HG02610 (cell line): ENCODE results near the gene ZBTB4.

Source experiments
- ATAC-seq: cut with Tn5 transposase; IDR thresholded peaks from one replicate; pipeline ENCODE4 v1.9.1; 2021; ENCODE audit warnings: mild to moderate bottlenecking, moderate library complexity; ENCODE audit not compliant: unreplicated experiment

ZBTB4 gene

GRCh38 chr17:7423679-7424078, 55.8 kb downstream of the ZBTB4 start:
- no peak for ATAC-seq

DNA sequence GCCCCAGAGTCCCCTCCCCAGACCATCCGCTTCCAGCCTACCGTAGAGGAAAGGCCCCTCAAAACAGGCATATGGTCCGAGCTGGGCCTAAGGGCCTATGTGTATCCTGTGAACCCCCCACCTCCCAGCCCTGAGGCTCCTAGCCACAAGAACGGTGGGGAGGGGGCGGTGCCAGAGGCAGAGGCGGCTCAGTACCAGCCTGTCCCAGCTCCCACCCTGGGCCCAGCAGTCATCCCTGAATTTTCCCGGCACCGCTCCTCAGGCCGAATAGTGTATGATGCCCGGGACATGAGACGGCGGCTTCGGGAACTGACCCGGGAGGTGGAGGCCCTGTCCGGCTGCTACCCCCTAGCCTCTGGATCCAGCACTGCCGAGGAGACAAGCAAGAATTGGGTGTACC, 58.2 kb downstream of the ZBTB4 start:
- ATAC-seq = no peak

- no peak for ATAC-seq
Observed at GRCh38 chr17:7419819-7420610, 59.4 kb downstream of the ZBTB4 start, which contains the start of gene SPEM1. Gene SPEM1, plus strand, starts transcription at chr17:7420324. Its CDS starts 61 bp downstream, at chr17:7420385.

- no peak for ATAC-seq
Observed at GRCh38 chr17:7418472-7419152, 60.8 kb downstream of the ZBTB4 start.

DNA sequence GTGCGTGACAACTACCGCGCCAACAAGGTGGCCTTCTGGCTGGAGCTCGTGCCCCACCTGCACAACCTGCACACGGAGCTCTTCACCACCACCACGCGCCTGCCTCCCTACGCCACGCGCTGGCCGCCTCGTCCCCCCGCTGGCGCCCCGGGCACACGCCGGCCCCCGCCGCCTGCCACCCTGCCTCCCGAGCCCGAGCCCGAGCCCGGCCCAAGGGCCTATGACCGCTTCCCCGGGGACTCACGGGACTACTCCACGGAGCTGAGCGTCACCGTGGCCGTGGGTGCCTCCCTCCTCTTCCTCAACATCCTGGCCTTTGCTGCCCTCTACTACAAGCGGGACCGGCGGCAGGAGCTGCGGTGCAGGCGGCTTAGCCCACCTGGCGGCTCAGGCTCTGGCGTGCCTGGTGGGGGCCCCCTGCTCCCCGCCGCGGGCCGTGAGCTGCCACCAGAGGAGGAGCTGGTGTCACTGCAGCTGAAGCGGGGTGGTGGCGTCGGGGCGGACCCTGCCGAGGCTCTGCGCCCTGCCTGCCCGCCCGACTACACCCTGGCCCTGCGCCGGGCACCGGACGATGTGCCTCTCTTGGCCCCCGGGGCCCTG, 62.3 kb downstream of the ZBTB4 start:
- ATAC-seq = no peak

DNA sequence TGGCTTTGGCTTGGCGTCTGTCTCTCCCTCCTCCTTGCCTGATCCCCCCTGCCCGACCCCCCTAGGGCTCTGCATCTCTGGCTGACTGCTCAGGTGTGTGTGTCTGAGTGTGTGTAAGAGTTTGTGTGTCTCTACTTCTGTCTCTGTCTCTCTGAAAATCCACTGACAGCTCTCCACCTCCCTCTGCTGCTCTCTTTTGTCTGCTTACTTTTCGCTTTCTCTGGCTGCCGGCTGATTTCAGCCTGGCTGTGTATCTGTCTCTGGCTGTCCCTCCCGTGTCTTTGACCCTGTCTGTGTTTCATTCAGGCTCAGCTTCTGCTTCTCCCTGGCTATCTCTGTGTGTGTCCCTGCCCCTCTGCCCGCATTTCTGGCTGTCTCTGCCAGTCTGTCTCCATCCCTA, 63.1 kb downstream of the ZBTB4 start:
- ATAC-seq = no peak

DNA sequence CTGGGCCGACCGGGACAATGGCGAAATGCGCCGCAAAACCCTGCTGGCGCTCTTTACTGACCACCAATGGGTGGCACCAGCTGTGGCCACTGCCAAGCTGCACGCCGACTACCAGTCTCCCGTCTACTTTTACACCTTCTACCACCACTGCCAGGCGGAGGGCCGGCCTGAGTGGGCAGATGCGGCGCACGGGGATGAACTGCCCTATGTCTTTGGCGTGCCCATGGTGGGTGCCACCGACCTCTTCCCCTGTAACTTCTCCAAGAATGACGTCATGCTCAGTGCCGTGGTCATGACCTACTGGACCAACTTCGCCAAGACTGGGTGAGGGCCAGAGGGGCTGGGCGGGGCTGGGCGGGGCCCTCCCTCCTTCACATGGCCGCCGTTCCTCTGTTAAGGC, 63.6 kb downstream of the ZBTB4 start:
- no peak for ATAC-seq

- no peak for ATAC-seq
Observed at GRCh38 chr17:7414837-7415236, 64.6 kb downstream of the ZBTB4 start.

DNA sequence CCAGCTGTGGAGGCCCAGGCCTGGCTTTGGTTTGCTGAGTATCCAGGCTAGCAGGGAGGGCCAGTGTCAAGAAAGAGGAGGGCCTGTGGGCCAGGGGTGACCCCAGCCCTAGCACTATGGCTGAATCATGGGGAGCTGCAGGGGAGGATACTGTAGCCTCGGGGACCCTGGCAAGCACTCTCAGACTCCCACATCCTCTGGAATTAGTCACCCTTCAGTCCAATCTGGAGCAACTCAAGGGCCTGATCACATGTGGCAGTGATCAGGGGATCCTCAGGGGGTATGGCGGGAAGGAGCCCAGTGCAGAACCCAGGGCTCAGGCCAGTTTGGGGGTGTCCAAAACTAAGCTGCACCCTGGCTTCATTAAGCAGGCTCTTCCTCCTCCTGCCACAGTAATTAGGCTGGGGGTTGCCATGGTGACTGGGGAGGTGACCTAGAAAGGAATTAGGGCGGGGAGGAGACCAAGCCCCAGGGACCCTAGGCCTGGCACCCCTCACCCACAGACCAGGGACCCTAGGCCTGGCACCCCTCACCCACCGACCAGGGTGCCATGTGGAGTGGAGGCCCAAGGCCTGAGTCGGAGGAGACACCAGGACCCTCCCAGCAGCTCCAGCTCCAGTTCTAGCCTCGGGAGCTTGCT, 66.0 kb downstream of the ZBTB4 start:
- ATAC-seq = no peak

GRCh38 chr17:7411427-7411750, 68.0 kb downstream of the ZBTB4 start:
- no peak for ATAC-seq

GRCh38 chr17:7410634-7411426, 68.6 kb downstream of the ZBTB4 start:
- no peak for ATAC-seq

- no peak for ATAC-seq
Observed at GRCh38 chr17:7409716-7410115, 69.7 kb downstream of the ZBTB4 start.
